HG03060 (cell line): ENCODE measurements around the gene DDX1.
"Not testable (repeated sequence)": the region's sequence is repeated elsewhere in the genome, so short reads cannot be mapped to it uniquely, and the experiment has no call there.

Experiments
- ATAC-seq: cut with Tn5 transposase; IDR thresholded peaks from one replicate; pipeline ENCODE4 v1.9.1; 2021; ENCODE audit warnings: low read depth, moderate number of reproducible peaks; ENCODE audit not compliant: unreplicated experiment

The DDX1 gene

GRCh38 chr2:15614545-15615300 is 23.1 kb downstream of the DDX1 start:
- ATAC-seq = no peak

- no peak for ATAC-seq
These were observed 23.7 kb downstream of the DDX1 start for GRCh38 chr2:15615301-15615920.

- no peak for ATAC-seq
These were observed 24.8 kb downstream of the DDX1 start for GRCh38 chr2:15616429-15616828.

- ATAC-seq = no peak
These were observed 25.4 kb downstream of the DDX1 start for GRCh38 chr2:15616850-15617777.

GRCh38 chr2:15617778-15618448 is 26.2 kb downstream of the DDX1 start:
- ATAC-seq = no peak

DNA sequence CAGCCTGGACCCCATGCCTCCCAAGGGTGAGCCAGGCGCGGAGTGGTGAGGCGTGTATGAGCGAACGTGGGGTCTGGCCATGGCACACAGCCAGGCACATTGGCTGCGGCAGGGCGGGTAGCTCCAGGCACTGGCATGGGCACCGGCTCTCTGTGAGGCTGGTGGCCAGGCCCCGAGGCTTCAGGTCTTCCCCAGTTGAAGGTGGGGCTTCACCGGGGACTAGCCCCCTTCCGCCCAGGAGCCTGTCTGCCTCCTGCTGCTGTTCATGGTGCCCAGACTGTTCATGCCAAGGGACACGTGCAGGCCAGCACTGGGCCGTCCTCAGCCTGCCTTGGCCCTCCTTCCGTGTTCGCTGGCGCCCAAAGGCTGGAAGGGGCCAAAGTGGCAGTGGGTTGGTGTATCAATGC is 26.8 kb downstream of the DDX1 start:
- ATAC-seq = no peak

GRCh38 chr2:15619076-15619475 is 27.4 kb downstream of the DDX1 start:
- no peak for ATAC-seq

DNA sequence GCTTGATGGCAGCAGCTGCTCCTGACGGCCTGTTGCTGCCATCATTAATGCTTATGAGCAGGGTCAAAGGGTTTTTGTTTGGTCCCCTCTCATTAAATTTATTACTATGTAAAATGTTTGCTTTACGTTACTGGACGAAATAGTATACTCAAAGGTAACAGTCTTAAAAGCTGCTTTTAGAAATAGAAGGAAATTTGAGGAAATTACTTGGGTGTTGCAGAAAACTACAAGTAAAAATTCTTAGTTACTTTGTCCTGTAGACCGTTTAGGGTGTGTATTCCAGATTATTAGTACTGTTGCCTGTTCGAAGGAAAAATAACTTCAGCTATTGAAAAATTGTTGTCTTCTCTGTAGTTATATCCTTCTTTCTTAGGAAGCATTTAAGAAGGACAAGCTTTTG is 27.8 kb downstream of the DDX1 start:
- ATAC-seq = no peak

DNA sequence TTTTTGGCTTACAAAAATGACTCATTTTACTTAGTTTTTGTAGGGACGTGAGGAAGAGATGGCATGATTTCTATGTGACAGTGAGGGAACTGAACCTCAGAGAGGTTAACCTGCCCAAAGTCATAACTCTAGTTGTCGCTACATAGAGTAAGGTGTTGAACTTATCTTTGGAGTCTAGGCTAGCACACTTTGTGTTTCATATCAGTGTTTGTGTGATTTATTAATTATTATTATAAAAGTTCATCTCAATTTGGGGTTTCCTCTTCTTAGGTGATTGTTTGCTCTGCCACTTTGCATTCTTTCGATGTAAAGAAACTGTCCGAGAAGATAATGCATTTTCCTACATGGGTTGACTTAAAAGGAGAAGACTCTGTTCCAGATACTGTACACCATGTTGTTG is 28.3 kb downstream of the DDX1 start:
- no peak for ATAC-seq

- ATAC-seq = no peak
These were observed 28.7 kb downstream of the DDX1 start for GRCh38 chr2:15620340-15620739.

GRCh38 chr2:15620857-15621471 is 29.3 kb downstream of the DDX1 start:
- no peak for ATAC-seq

GRCh38 chr2:15621472-15621870 is 29.8 kb downstream of the DDX1 start:
- not testable (repeated sequence) for ATAC-seq

- no peak for ATAC-seq
These were observed 30.5 kb downstream of the DDX1 start for GRCh38 chr2:15622214-15622613.

DNA sequence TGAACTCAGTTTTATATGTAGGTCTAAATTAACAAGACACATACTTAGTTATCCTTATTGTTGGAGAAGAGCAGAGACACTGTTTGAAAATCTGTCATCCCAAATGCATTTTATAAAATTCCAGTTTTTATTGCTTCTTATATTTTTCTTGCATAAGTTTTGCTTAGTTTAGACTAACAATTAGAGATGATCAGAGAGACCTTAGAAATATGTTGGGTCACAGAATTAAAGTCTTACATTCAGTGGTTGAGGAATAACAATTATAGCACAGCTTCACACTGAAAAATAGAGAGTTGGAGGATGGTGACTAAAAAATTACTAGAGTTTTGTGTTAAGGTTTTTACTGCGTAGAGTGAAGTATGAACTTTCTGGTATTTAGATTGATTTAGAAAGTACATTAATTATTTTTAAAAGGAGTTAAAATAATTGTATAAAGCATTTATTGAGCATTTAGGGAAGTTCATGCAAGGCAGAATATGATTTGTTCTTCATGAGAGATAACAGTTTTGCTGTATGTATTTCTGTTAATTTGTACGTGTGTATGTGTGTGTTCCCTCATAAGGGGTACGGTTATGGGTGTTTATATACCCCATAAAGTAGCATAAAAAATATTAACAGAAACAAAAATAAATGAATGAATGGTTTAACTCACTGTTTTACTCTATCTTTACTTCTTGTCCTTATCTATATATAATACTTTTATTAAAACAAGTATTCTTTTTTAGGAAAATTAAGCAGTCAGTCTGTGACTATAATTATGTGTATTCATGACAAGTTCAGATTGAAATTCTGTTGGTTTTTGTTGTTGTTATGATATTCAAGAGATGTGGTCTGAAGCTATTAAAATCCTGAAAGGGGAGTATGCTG is 31.2 kb downstream of the DDX1 start:
- ATAC-seq = no peak

DNA sequence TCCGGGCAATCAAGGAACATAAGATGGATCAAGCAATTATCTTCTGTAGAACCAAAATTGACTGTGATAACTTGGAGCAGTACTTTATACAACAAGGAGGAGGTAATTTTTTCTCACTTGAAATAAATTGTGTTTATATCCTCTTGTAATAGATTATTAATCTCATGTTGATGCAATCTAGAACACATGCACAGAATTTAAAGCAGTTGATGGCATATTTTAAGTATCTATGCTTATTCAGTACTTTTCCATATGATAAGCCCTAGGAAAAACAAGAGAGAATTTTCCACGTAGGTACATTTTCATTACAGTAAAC is 31.8 kb downstream of the DDX1 start:
- no peak for ATAC-seq

DNA sequence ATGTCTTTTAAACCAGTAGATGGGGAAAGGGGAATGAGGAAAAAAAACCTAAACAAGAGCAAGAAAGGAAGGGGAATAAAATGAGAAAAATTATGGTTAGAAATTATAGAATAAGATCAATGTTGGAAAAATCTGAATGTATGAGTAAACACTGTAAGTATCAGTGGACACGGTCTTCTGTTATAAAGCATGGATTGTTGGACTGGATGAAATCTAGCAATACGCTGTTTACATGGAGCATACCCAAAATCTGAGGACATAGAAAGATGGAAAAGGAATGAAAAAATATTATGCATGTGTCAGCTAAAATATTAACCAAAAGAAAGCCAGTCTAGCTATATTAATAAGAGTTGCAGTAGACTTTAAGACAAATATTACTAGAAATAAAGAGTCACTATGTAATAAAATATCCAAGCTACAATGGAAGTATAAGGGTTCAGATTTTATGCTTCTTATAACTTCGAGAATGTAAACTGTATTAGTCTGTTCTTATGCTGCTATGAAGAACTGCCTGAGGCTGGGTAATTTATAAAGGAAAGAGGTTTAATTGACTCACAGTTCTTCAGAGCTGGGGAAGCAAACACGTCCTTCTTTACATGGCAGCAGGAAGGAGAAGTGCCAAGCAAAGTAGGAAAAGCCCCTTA is 32.4 kb downstream of the DDX1 start:
- no peak for ATAC-seq

DNA sequence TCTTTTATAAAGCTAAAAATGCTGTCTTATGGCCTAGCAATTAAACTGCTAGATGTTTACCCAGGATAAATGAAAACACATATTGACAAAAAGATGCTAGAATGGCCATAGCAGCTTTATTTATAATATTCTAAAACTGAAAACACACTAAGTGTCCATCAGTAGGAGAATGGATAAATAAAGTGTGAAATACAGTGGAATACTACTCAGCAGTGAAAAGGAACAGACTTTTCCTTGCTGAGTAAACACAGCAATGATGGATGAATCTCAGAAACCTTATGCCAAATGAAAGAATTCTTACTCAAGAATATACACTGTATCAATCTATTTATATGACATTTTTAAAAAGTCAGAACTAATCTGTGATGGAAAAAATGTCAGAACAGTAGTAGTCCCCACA is 33.2 kb downstream of the DDX1 start:
- ATAC-seq = no peak

DNA sequence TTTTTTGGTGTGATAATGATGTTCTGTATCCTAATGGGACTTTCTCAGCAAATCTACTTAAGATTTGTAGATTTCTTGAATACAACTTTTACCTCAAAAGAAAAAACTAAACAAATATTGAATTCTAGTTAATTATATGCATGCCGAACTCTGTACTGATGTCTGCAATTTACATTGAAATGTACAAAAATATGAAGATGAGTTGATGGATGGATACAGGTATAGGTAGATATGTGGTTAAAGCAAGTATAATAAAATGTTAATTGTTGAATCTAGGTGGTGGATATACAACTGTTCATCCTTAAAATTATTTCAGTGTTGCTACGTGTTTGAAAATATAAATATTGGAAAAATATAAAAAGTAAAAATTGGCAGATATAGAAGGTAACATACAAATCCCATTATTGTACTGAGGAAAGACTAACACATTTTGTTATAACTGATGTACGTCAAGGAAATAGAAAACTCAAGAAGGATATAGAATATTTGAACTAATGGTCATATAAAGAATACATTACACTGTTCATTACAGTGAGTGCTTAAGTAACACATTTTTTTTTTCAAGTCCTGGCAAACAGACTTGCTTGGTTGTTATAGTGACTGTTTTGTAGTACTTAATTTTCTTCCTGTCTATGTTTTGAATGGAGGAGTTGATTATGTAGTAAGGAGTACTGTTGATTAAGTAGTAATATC is 33.8 kb downstream of the DDX1 start:
- no peak for ATAC-seq
